HuH-7 (cell line): Measurements from ENCODE around the gene ADGRG2.
"Not testable (repeated sequence)": the region's sequence is repeated elsewhere in the genome, so short reads cannot be mapped to it uniquely, and the experiment has no call there.

ENCODE experiments used
- DNase-seq: peaks from one replicate; pipeline ENCODE4 v3.0.0; 2011; ENCODE audit warnings: low spot score

The ADGRG2 gene

DNA sequence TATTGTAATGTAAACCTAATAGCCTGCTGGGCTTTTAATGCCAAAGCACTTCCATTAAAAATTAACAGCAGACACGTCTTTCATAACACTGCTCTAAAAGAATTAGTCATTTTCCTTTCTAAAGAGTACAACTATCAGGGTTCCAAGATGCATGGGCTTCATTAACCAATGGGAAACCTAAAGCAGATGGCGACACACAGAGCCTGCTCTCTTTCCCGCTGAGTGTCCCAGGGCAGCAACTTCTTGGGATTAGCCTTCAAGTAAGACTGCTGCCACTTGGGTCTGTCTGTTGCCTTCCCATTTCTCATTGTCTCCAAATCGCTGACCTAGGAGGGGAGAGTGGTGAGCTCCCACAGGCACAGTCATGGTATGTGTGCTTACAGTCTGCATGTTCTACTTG, 124.4 kb downstream of the ADGRG2 start:
- no peak for DNase-seq

DNA sequence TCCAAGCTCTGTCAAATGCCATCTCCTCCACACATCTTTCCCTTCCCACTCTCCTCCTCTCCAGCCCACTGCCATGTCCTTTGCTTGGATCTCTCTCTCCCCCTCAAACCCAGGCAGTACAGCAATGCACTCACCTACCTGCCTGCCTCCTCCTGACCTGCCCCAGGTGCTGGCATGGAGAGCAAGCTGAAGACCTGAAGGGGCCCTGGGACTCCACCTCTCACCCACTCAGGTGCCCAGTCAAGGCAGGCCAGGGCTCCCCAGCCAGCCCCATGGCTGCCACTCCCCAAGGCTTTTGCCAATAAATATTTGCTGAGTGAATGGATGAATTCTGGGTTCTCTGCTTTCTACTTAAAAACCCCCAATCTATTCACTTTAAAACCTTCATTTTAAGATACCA, 125.7 kb downstream of the ADGRG2 start:
- no peak for DNase-seq

- DNase-seq: no peak
Measured at GRCh38 chrX:18995221-18995620, 127.0 kb downstream of the ADGRG2 start.

DNA sequence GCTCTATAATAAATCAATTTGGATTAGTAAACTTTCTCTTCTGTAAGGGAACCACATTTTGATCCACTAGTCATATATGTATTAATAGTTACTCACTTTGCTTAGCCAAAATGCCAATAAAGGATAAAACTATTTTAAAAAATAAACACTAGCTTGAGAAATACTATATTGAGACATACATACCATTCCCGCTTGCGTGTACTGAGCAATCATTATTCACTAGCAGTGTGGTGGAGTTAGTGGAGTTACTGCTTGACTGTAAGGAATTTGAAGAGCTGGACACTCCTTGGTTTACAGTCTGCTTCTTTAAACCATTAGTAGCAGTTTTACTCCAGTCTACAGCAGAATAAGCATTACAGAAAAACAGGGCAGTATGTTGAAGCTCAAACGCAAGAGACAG, 127.6 kb downstream of the ADGRG2 start:
- DNase-seq: no peak

GRCh38 chrX:18992829-18993228, 129.4 kb downstream of the ADGRG2 start:
- DNase-seq: no peak

GRCh38 chrX:18985186-18985435, 137.2 kb downstream of the ADGRG2 start:
- DNase-seq: peak; percentile 6

DNA sequence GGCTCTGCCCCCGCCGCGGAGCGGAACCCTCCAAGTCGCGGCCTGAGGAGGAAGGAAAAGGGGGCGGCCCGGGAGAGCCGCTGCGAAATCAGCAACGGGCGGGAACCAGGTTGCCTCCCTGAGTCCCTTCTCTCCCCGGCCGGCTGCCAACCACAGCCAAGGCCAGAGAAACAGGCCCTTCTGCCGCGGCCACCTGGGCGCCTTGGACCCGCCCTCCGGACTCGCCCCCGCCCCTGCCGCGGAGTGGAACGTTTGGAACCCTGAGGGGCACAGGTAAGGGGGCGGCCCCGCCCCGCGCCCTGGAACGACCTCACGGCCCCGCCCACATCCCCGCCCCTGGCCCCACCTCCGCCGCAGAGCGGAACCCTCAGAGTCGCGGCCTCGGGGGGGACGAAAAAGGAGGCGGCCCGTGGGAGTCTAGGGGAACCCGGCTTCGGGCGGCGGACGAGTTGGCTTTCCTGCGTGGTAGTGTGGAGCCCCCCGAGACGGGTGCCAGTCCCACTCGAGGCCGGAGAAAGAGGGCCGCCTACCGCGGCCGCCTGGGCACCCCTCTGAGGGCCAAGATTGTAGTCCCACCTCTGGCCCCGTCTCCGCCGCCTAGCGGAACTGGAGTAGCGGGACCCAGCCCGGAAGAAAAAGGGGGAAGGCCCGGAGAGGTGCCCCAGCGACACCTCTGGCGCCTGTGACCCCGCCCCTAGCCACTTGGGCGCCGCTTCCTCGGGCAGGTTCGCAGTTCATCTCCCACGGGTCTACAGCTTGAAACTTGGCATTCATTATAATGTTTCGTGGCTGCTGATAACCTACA, 137.7 kb downstream of the ADGRG2 start:
- peak; percentile 55 for DNase-seq

- DNase-seq: peak; percentile 24
Measured at GRCh38 chrX:18983666-18984380, 138.4 kb downstream of the ADGRG2 start, which contains the start of gene PHKA2. Gene PHKA2 (minus strand): TSS chrX:18984114. CDS start chrX:18983932, 182 bp downstream.

DNA sequence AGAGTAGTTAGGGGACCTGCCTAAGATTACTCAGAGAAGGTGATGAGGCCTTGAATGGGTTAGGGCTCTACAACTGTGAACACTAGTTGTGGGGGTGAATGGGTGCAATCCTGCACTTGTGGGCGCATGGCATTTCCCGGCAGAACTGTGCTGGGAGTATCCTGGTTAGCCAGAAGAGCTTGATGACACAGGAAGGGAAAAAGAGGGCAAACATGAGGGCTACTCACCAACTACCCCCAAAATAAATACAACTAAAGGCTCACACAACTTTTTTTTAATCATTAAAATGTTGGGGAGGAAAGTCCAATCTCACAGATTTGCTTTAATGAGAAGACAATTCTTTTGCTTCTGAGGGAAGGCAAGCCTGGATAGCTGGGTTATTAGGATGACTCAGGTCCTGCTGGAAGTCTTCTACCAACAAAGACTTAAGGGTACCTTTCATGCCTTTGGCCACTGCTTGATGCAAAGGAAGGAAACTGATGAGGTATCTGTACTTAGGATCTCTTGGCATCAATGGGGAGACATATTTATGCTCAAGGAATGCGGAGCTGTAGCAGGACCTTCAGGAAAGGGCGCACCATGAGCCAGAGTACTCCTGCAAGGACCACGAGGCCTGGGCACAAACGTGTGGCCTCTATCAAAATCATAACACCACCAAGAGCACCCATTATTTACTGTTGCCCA, 141.0 kb downstream of the ADGRG2 start:
- no peak for DNase-seq

DNA sequence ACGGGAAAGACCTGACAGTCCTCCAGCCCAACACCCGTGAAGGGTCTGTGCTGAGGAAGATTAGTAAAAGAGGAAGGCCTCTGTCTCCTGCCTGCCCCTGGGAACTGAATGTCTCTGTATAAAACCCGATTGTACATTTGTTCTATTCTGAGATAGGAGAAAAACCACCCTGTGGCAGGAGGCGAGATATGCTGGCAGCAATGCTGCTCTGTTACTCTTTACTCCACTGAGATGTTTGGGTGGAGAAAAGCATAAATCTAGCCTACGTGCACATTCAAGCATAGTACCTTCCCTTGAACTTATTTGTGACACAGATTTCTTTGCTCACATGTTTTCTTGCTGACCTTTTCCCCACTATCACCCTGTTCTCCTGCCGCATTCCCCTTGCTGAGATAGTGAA, 142.0 kb downstream of the ADGRG2 start:
- DNase-seq: not testable (repeated sequence)

DNA sequence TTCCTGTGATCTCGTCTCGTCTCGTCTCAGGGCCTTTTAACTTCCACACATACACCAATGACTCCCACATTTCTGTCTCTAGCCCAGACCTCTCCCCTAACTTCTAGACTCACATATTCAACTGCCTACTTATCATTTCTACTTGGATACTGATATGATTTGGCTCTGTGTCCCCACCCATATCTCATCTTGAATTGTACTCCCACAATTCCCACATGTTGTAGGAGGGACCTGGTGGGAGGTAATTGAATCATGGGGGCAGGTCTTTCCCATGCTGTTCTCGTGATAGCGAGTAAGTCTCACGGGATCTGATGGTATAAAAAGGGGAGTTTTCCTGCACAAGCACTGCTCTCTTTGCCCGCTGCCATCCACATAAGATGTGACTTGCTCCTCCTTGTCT, 147.3 kb downstream of the ADGRG2 start:
- DNase-seq: no peak

- no peak for DNase-seq
Measured at GRCh38 chrX:18973527-18974192, 148.6 kb downstream of the ADGRG2 start.

DNA sequence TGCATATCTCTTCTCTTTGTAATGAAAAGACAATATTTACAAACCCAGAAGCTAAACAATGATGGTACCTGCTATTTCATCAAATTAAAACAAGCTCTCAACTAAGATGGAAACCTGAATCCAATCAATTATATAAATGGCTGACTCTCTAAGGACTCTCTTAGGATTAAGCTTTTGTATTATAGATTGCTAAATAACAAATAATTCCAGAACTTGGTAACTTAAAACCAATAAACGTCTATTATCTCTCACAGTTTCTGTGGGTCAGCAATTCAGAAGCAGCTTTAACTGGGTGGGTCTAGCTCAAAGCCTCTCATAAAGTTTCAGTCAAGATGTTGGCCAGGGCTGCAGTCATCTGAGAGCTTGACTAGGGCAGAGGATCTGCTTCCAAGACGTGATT, 150.8 kb downstream of the ADGRG2 start:
- DNase-seq: no peak

GRCh38 chrX:18970465-18970864, 151.8 kb downstream of the ADGRG2 start:
- no peak for DNase-seq

- no peak for DNase-seq
Measured at GRCh38 chrX:18966624-18967023, 155.6 kb downstream of the ADGRG2 start.

GRCh38 chrX:18964901-18965300, 157.4 kb downstream of the ADGRG2 start:
- no peak for DNase-seq

DNA sequence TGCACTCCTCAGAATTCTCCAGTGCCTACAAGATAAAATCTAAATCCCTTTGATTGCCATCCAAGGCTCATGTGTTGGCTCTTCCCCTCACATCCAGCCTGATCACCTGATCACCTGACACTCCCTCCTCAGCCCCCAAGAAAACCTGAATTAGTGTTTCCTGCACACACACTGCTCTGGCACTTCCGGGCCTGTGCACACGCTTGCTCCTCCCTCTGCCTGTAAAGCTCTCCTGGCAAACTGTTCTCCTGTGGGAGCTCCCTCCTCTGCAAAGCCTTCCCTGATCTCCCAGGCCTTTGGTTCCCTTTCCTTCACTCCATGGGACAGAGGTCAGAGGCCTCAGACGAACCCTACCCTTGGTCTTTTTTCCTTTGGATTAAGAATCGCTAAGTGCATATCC, 158.2 kb downstream of the ADGRG2 start:
- DNase-seq: no peak

DNA sequence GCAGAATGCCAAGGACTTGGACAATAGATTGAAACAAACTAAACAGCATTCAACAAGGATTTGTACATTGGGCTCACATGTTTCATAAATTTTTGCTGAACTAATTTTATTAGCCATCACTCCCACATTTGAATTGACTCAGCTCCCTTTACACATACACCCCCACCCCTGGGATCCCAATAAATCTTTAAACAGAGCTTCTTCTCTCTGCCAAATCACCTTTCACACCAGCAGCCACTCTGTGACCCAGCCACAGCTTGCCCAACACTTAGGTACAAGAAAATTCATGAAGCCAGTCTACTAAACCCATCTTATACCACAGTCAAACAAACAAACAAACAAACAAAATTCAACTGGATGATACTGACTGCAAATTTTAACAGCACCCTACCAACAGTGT, 159.9 kb downstream of the ADGRG2 start:
- no peak for DNase-seq

GRCh38 chrX:18961686-18962085, 160.6 kb downstream of the ADGRG2 start:
- DNase-seq: no peak

DNA sequence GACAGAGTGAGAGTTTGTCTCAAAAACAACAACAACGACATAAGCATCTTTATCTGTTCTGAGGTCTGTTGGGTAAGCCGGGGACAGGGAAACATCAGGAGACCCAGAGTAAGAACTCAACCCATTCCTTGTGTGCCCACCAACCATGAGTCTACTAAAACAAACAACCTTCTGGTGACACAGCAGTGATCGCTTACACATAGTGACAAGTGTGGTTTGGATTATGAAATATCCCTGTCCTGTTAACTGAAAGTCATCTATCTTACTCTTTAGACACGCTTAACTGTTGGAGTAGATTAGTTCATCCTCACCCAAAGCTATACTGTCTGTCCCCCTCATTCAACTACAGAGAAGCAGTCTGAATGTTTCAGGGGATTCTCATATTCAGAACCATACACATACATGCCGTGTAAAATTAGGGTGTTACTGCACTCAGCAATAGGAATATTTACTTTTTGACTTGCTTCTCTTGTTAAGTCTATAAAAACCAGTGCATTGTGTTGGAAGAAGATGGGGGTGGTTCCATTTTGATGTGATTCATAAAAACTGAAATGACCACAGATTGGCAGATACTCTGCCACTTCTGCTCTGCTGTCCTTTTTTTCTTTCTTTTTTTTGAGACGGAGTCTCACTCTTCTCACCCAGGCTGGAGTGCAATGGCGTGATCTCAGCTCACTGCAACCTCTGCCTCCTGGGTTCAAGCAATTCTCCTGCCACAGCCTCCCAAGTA, 165.8 kb downstream of the ADGRG2 start:
- no peak for DNase-seq

GRCh38 chrX:18955676-18956075, 166.6 kb downstream of the ADGRG2 start:
- no peak for DNase-seq

- DNase-seq: no peak
Measured at GRCh38 chrX:18951032-18951431, 171.2 kb downstream of the ADGRG2 start.
